ENCODE measurements around the gene KRT3.

KRT3 gene

DNA sequence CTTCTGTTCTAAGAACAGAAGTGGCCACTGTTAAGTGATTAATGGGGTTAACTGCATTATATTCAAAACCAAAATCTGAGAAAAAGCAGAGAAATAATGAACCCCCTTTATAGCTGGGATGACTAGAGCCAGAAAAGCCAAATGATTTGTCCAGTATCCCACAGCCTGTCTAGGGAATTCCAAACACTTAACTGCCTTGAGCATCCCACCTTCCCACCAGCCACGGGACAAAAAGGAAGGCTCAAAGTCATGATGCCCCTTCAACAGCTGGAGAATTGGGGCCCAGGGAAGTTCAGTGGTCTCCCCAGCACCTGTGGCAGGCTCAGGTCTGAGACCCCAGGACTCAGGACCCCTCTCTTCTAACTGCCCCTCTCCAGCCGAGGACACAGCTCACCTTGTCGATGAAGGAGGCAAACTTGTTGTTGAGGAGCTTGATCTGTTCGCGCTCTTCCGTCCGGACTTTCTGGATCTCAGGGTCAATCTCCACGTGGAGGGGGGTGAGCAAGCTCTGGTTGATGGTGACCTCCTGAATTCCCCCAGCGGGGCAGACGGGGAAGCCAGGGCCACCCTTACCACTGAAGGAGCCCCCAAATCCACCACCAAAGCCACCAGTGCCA, 17.4 kb upstream of the KRT3 start:
- no peak for DNase-seq

DNA sequence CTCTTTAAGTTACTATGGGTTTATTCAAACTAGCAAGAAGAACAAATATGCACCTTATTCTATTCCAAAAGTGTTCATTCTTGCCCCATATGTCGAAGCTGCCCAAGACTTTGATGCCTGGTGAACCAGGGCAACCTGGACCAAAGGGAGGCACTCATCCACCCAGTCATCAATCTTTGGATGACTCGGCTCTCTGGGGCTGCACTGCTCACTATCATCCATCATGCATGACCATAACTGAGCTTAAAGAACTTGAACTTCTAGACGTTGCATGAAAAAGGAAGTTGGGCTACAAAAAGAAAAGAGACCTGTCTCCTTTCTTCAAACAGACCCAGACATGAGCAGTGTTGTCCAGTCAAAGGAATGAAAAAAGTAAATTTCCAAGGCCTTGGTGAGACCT, 16.8 kb upstream of the KRT3 start:
- DNase-seq, result no peak

DNA sequence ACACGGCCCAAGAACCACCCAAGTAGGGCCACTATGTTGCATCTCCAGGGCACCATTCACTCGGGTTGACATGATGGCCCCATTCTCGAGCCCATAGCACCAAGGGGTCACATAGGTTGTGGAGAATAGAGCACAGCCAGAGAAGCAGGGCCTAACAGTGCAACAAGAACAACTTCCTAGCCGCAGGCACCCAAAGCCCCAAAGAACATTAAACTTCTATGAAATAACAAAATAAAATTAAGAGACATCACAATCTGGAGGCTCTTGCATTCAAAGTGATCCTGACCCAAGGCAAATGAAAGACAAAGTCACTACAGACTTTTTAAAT, 16.1 kb upstream of the KRT3 start:
- no peak for DNase-seq

- DNase-seq, result no peak
Observed at GRCh38 chr12:52811191-52812072, 15.5 kb upstream of the KRT3 start.

DNA sequence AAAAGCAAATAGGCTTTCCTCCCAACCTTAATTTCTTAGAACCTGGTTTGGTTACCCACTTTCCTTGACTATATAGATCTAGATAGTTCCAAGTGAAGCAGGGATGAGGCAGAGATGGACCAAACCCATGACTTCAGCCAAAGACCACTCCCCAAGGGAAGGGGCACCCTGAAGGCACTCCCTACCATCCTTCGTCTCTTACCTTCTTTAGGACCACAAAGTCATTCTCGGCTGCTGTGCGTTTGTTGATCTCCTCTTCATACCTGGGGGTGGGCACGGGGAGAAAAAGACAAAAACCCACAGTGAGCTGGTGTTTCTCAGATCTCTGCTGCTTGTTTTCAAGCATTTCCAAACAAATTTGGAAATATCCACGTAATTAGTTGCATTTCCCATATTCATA, 14.6 kb upstream of the KRT3 start:
- DNase-seq, result no peak

DNA sequence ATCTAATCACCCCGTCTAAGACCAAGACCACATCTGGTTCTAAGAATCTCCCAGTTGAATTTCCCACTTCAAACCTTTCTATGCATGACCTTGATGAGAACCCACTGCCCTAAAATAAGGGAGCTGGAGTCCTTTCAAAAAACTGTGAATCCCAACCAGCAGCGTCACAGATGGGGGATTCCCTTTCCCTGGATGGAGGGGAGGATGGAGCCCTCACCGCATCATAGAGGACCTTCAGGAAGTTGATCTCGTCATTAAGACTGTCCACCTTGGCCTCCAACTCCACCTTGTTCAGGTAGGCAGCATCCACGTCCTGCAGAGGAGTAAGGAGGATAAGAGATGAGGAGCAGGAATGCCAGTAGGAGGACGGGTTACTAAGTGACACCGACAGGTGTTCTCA, 13.2 kb upstream of the KRT3 start:
- DNase-seq, result no peak

GRCh38 chr12:52808573-52809160, 12.8 kb upstream of the KRT3 start:
- DNase-seq, result no peak

DNA sequence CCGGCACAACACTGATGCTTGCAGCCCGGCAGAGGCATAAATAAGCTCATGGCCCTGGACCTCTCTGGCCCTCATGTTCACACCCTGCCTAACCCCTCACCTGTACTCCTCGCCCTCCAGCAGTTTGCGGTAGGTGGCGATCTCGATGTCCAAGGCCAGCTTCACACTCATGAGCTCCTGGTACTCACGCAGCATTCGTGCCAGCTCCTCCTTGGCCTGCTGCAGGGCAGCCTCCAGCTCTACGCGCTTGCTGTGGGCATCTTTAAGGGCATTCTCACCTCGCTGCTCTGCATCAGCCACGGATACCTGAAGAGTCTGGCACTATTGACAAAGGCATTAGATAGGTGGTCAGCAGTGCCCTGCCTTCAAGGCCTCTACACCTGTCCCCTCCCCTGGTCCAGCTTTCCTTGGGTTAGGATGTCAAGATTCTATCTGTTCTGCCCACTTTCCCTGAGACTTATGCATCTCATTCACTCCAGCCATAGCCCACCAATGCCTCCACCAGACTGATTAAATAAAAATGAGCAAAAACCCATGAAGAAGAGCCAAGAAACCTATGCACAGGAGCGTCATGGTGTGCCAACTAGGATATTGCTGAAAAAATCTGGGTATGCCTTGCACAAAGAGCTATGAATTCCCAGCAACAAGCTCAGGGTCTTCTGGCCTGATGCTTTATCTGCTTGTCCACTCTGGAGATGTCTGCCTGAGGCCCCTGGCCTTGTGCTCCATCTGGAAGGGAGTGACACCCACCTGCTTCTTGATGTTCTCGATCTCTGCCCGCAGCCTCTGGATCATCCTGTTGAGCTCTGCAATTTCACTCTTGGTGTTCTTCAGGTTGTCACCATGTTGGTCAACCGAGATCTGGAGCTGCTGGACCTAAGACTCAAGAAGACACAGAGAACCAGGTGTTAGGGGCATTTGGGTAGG, 11.9 kb upstream of the KRT3 start:
- no peak for DNase-seq

GRCh38 chr12:52806821-52807543, 11.1 kb upstream of the KRT3 start:
- no peak for DNase-seq

DNA sequence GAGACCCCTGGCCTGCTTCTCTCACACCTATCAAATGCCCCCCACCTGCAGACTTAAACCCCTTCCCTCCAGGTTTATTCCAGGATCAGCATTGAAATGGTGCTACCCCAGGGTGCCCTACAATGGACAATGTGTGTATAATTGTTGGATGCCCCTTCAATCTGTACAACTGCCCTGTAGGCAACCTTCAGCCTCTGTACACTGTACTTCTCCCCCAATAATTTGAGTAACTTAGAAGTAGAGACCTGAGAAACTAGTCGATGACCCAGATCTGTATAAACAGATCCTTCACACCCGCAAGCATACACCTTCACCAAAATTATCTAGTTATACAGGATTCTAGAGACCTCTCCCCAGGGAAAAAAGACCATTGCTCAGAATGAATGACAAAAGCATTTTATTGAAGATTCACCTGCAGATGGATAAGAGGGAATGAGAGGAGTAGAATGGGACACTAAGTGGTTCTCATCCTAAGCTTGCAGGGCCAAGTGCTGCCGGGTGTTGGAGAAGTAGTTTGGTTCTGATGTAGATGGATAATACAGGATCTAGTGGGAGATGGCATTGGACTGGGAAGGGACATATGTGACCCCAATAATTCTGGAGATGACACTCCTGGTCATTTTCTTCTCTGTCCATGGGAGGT, 10.4 kb upstream of the KRT3 start:
- no peak for DNase-seq

GRCh38 chr12:52805739-52806138, 9.8 kb upstream of the KRT3 start:
- DNase-seq, result no peak

DNA sequence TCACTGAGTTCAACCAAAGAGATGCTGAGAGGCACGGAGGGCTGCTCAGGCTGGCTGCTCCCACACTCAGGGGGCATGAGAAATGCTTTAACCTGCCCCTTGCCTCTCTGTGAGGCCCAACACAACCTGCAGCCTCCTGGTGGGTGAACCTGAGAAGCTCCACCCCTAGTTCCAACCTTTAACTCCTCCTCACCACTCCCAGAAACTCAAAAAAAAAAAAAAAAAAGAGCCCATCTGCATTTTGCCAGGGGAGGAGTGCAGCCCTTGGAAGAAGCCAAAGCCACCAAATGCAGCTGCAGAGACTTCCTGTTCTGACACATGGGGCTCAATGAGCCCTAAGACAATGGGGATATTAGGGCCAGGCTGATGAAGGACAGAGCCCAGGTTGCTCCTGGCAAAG, 9.1 kb upstream of the KRT3 start:
- no peak for DNase-seq

- no peak for DNase-seq
Observed at GRCh38 chr12:52802442-52802841, 6.5 kb upstream of the KRT3 start.

- DNase-seq, result no peak
Observed at GRCh38 chr12:52801773-52802172, 5.9 kb upstream of the KRT3 start.

DNA sequence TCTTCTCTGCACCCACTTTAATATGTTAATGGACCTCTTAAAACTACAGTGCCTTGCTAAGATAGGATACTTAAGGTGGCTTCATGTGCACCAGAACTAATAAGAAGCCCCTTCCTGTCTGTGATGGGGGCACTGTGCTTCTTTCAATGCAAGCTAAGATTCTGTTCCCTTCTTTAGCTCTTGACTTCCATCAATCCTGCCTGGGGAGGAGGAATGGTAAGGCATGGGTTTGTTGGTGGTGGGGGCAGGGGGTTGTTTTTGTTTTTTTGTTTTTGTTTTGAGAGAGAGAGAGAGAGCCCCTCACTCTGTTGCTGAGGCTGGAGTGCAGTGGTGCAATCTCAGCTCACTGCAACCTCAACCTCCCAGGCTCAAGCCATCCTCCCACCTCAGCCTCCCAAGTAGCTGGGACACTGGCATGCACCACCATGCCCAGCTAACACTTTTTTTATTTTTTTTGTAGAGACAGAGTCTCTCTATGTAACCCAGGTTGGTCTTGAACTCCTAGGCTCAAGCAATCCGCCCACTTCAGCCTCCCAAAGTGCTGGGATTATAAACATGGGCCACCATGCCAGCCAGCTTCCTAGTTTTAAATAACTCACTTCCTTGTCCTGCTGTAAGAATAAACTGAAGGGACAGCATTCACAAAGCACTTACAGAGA, 4.5 kb upstream of the KRT3 start:
- no peak for DNase-seq

GRCh38 chr12:52799505-52800211, 3.7 kb upstream of the KRT3 start:
- DNase-seq, result no peak

- DNase-seq, result no peak
Observed at GRCh38 chr12:52798671-52799504, 3.0 kb upstream of the KRT3 start.

DNA sequence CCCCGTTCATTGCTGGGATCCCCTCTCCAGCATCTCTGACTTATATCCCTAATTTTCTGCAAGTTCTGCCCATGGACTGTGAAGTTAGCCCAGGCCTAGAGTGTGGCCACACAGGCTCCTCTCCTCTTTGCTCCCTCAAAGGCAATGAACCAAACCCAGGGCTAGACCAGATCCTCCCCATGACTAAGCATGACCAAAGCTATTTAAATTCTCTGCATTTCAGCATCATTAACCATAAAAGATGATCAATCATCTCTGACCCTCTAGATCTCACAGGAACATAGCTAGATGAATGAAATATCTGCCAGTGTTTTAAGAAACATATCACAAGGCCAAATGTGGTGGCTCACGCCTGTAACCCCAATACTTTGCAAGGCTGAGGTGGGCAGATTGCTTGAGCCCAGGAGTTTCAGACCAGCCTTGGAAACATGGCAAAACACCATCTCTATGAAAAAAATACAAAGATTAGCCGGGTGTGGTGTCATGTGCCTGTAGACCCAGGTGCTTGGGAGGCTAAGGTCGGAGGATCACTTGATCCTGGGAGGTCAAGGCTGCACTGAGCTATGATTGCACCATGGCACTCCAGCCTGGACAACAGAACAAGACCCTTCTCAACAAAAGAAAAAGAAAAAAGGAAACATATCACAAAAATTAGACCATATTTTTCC, 2.2 kb upstream of the KRT3 start:
- DNase-seq, result no peak

DNA sequence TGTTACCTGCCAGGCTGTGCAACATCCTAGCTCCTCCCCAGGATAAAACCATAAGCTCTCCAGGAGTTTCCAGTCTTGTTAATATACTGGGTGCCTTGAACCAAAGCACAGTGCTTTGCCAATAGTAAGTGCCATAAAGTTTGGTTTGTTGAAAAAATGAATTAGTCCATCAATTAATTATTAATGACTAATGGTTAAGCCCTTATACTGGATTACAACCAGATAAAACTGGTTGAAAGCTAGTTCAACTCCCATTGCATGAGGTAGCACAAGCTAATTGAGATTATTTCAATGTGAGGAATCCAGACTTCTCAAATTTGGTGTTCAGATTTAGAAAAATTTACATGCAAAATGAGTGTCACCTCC, 1.6 kb upstream of the KRT3 start:
- no peak for DNase-seq
